ENCODE measurements around the gene RHOV.

DNA sequence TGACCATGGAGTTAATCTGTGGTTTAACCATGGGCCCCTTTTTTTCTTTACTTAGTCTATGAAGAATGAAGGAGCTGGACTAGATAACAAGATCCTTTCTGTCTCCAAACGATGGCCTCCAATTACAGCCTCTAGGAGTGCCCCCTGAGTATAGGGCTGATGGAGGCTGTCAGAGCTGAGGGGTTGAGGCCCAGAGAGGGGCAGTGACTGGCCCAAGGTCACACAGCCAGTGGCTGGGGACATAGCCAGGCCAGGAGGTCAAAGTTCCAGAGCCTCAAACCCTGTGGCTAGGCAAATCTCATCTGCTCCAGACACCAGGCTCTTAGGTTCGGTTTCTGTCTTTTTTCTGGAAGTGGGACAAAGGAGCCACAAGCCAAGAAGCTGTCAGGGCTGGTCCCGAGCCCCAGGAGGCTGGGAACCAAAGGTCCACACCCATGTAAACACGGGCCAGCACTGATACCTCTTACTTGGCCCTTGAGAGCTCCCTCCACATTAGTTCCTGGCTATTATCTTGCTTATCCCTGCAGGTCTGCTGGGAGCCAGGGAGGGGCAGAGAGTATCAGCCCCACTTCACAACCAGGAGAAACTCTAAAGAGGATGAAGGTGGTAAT, 10.3 kb downstream of the RHOV start:
- TF ChIP-seq, protein P1, sequence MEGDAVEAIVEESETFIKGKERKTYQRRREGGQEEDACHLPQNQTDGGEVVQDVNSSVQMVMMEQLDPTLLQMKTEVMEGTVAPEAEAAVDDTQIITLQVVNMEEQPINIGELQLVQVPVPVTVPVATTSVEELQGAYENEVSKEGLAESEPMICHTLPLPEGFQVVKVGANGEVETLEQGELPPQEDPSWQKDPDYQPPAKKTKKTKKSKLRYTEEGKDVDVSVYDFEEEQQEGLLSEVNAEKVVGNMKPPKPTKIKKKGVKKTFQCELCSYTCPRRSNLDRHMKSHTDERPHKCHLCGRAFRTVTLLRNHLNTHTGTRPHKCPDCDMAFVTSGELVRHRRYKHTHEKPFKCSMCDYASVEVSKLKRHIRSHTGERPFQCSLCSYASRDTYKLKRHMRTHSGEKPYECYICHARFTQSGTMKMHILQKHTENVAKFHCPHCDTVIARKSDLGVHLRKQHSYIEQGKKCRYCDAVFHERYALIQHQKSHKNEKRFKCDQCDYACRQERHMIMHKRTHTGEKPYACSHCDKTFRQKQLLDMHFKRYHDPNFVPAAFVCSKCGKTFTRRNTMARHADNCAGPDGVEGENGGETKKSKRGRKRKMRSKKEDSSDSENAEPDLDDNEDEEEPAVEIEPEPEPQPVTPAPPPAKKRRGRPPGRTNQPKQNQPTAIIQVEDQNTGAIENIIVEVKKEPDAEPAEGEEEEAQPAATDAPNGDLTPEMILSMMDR (IDR thresholded peaks at IDR 0.05) = no peak
- TF ChIP-seq POLR2A (IDR thresholded peaks at IDR 0.05) = no peak

Data from prostate gland (tissue), 2 donors.